Suprapubic skin (tissue), 4 donors: ENCODE results near the gene DMPK. TPM values are rescaled to one million over a fixed set of nuclear protein-coding genes. Genes with fewer than 3 reads are reported as not detected.
"Not testable (repeated sequence)": the region's sequence is repeated elsewhere in the genome, so short reads cannot be mapped to it uniquely, and the experiment has no call there.

Experiments used
- DNase-seq, 2 donors: peaks; one replicate each; pipeline ENCODE4 v3.0.0-alpha.2; 2019; ENCODE audit warnings: low spot score in 2 of 2
- H3K27ac ChIP-seq: fragments of 200-600 bp; sonication (generic); one replicate; pipeline ENCODE4 v1.5.1; 2019
- H3K27me3 ChIP-seq: fragments of 200-600 bp; sonication (generic); one replicate; pipeline ENCODE4 v1.5.1; 2019
- H3K36me3 ChIP-seq: fragments of 200-600 bp; sonication (generic); one replicate; pipeline ENCODE4 v1.5.1; 2019
- H3K4me1 ChIP-seq: fragments of 200-600 bp; sonication (generic); one replicate; pipeline ENCODE4 v1.5.1; 2019
- H3K4me3 ChIP-seq: fragments of 200-600 bp; sonication (generic); one replicate; pipeline ENCODE4 v1.5.1; 2019; ENCODE audit warnings: mild to moderate bottlenecking
- H3K9me3 ChIP-seq: fragments of 200-600 bp; sonication (generic); one replicate; pipeline ENCODE4 v1.5.1; 2019
- EP300 ChIP-seq: sonication (generic); formaldehyde crosslinking; IDR thresholded peaks from one replicate; pipeline ENCODE4 v1.6.1; 2017; ENCODE audit warnings: antibody characterized with exemption
- POLR2A ChIP-seq, 2 donors: fragments of 450-650 bp; IDR thresholded peaks; one replicate each; pipeline ENCODE4 v1.6.1; 2017; ENCODE audit warnings: antibody characterized with exemption in 2 of 2, mild to moderate bottlenecking in 2 of 2, moderate library complexity in 2 of 2
- POLR2AphosphoS5 ChIP-seq, 3 donors: sonication (generic); formaldehyde crosslinking; IDR thresholded peaks; one replicate each; pipeline ENCODE4 v1.6.1; 2017; ENCODE audit warnings: antibody characterized with exemption in 3 of 3
- WGBS: methylation state at CpG from one replicate; pipeline ENCODE4 v1.1.5; 2018; 5-methylcytosine and 5-hydroxymethylcytosine counted together
- total RNA-seq, 4 donors: library from RNA; depleted of rRNA; stranded (reverse); fragments of >200 nt; gene quantifications; one replicate each; pipeline ENCODE4 v1.1.0, GENCODE V29; 2016
- TF ChIP-seq, protein P1 (sequence below), 2 donors: fragments of 200-600 bp in 1 of 2; fragments of 450-650 bp in 1 of 2; sonication (generic) in 1 of 2; IDR thresholded peaks; one replicate each; pipeline ENCODE4 v1.5.1; 2016 to 2019; ENCODE audit warnings: antibody characterized with exemption in 2 of 2, mild to moderate bottlenecking in 1 of 2, moderate library complexity in 1 of 2

Gene DMPK
- total RNA-seq, 4 donors from 2014 or later, result 15.0 to 27.3 (median 20.3) TPM

DNA sequence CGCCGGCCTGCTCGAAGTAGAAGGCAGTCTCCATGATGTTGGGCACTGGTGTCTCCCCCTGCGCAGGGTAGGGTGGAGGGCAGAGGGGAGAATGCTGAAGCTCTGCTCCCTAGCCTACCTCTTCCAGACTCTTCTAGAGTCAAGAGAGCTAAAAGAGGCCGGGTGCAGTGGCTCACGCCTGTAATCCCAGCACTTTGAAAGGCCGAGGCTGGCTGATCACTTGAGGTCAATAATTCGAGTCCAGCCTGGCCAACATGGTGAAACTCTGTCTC is 22.6 kb upstream of the DMPK start:
- H3K27me3 ChIP-seq, result no peaks in the 10 kb centered on the region
- WGBS, result 93% methylated on average over 8 of the region's 8 CpGs

DNA sequence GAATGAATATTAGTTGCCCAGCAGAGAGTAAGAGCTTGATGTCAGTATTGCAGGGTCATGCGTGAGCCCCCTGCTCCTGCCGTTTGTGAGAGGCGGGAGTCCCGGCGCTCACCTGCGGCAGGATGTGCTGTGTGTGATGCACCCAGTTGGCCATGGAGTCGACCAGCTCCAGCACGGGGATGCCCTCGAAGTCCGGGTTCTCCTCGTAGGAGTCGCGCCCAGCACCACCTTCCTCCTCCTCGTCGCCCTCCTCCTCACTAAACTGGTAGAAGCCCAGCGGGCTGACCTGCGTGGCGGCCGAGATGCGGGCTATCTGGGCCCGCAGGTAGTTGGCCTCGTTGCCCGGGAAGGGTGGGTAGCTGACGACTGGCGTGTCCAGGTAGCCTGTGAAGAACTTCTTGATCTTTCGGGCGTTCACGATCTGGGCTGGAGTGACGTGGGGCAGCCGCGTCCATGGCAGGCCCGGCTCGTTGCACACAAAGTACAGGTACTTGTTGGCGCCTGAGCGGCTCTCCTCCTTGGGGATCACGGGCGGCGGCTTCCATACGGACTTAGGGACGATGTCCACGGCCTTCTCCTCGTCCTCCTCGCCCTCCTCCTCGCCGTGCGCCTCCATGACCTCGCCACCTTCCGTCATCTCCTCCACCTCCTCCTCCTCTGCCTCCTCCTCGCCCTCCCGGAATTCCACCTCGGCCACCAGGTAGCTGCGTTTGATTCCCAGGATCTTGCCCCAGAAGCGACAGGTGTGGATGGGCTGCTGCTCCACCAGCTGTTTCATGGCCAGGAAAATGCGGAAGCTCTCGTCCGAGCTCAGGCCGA is 22.1 kb upstream of the DMPK start:
- H3K27ac ChIP-seq, result no peak overlapping the region
- H3K36me3 ChIP-seq, result no peaks in the 10 kb centered on the region
- WGBS, result 85% methylated on average over 50 of the region's 57 CpGs
- no peaks in the 10 kb centered on the region for H3K9me3 ChIP-seq
- H3K27me3 ChIP-seq, result no peaks in the 10 kb centered on the region
- no peak for DNase-seq
- TF ChIP-seq POLR2AphosphoS5 (IDR thresholded peaks at IDR 0.05) (no peak), EP300 (no peak), POLR2A (IDR thresholded peaks at IDR 0.05) (no peak)
- TF ChIP-seq, protein P1, sequence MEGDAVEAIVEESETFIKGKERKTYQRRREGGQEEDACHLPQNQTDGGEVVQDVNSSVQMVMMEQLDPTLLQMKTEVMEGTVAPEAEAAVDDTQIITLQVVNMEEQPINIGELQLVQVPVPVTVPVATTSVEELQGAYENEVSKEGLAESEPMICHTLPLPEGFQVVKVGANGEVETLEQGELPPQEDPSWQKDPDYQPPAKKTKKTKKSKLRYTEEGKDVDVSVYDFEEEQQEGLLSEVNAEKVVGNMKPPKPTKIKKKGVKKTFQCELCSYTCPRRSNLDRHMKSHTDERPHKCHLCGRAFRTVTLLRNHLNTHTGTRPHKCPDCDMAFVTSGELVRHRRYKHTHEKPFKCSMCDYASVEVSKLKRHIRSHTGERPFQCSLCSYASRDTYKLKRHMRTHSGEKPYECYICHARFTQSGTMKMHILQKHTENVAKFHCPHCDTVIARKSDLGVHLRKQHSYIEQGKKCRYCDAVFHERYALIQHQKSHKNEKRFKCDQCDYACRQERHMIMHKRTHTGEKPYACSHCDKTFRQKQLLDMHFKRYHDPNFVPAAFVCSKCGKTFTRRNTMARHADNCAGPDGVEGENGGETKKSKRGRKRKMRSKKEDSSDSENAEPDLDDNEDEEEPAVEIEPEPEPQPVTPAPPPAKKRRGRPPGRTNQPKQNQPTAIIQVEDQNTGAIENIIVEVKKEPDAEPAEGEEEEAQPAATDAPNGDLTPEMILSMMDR (IDR thresholded peaks at IDR 0.05), result no peak
- peaks cover 3% of the 10 kb centered on the region for H3K4me1 ChIP-seq
- H3K4me3 ChIP-seq, result no peak overlapping the region

More for the DNA sequence above, 22.6 kb upstream of the DMPK start:
- TF ChIP-seq POLR2A (IDR thresholded peaks at IDR 0.05), result no peak
- TF ChIP-seq, protein P1 (IDR thresholded peaks at IDR 0.05), result no peak
- no peak for TF ChIP-seq POLR2AphosphoS5 (IDR thresholded peaks at IDR 0.05)
- no peak for TF ChIP-seq EP300
- Histone ChIP-seq H3K36me3 (no peaks in the 10 kb centered on the region), H3K4me3 (no peak overlapping the region), H3K4me1 (peaks cover 5% of the 10 kb centered on the region), H3K27ac (no peak overlapping the region), H3K9me3 (no peaks in the 10 kb centered on the region)
- DNase-seq, result no peak

DNA sequence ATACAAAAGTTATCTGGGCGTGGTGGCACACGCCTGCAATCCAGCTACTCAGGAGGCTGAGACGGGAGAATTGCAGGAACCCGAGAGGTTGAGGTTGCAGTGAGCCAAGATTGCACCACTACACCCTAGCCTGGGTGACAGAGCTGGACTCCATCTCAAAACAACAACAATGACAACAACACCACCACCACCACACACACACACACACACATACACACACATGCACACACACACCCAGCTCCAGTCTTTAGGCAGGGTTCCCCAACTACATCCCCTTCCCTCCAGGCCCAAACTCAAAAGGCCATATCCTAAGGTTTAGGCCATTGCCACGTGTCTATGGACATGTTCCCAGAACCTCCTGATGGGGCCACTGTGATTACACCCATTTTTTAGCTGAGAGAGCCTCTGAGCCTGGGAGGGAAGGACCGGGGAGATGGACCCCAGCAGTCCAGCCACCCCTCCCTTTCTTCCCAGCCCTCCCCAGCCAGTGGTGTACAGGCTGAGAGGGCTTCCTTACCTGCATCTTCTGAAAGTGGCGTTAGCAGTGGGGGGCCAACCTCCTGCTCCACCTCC is 19.4 kb upstream of the DMPK start:
- WGBS, result 84% methylated on average over 7 of the region's 7 CpGs
- H3K36me3 ChIP-seq, result no peaks in the 10 kb centered on the region
- no peak overlapping the region for H3K27ac ChIP-seq
- H3K27me3 ChIP-seq, result no peaks in the 10 kb centered on the region
- no peaks in the 10 kb centered on the region for H3K9me3 ChIP-seq
- H3K4me1 ChIP-seq, result peaks cover 11% of the 10 kb centered on the region
- DNase-seq, result no peak
- TF ChIP-seq POLR2AphosphoS5 (IDR thresholded peaks at IDR 0.05), result no peak
- no peak for TF ChIP-seq POLR2A (IDR thresholded peaks at IDR 0.05)
- no peak for TF ChIP-seq EP300
- TF ChIP-seq, protein P1 (IDR thresholded peaks at IDR 0.05), result no peak
- no peak overlapping the region for H3K4me3 ChIP-seq

DNA sequence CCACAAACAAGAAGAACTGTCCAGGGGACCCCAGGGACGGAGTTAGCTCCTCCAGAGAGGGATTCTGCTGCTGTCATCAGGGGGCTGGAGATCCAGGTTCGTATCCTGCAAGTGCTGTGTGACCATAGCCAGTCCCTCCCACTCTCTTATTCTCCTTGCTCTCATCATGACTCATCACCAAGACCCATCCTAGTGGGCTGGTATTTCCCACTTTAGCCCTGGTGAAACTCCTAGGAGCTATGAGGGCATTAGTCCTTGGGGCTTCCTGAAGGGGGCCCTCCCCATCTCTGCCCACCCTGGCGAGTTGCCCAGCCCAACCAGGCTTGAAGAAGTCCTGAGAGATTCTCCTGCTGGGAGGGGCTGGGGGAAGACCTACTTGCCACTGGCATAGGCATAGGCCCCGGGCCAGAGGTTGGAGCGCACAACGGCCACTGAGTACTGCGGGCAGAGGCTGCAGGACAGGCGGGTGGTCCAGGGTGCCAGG is 17.8 kb upstream of the DMPK start:
- no peak overlapping the region for H3K4me3 ChIP-seq
- peaks cover 11% of the 10 kb centered on the region for H3K4me1 ChIP-seq
- DNase-seq, result no peak
- no peaks in the 10 kb centered on the region for H3K9me3 ChIP-seq
- 73% methylated on average over 6 of the region's 8 CpGs for WGBS
- no peak for TF ChIP-seq EP300
- TF ChIP-seq POLR2AphosphoS5 (IDR thresholded peaks at IDR 0.05), result no peak
- no peak for TF ChIP-seq POLR2A (IDR thresholded peaks at IDR 0.05)
- TF ChIP-seq, protein P1 (IDR thresholded peaks at IDR 0.05), result no peak
- no peaks in the 10 kb centered on the region for H3K36me3 ChIP-seq
- no peak overlapping the region for H3K27ac ChIP-seq
- H3K27me3 ChIP-seq, result no peaks in the 10 kb centered on the region

DNA sequence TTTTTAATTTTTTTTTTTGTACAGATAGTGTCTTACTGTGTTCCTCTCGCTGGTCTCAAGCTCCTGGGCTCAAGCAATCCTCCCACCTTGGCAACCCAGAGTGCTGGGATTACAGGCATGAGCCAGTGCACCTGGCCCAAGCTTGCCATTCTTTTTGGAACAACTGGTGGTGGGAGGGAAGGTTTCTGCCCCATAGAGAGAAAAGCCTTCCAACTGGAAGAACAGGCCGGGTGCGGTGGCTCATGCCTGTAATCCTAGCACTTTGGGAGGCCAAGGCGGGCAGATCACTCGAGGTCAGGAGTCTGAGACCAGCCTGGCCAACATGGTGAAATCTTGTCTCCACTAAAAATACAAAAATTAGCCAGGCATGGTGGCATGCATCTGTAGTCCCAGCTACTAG is 17.3 kb upstream of the DMPK start:
- not testable (repeated sequence) for DNase-seq, H3K9me3 ChIP-seq, H3K27me3 ChIP-seq, H3K4me3 ChIP-seq, H3K27ac ChIP-seq, H3K36me3 ChIP-seq
- WGBS, result 55% methylated on average over 5 of the region's 5 CpGs
- H3K4me1 ChIP-seq, result peaks cover 11% of the 10 kb centered on the region
